Spleen (tissue), 11 donors: ENCODE results near the gene BCOR. TPM values are rescaled to one million over a fixed set of nuclear protein-coding genes. Genes with fewer than 3 reads are reported as not detected.
A peak's percentile ranks its signal among the peaks of the same experiment; 100 is the strongest.

Source experiments
- DNase-seq: peaks from one replicate; pipeline ENCODE4 v3.0.0-alpha.2; 2020
- H3K27ac ChIP-seq, 8 donors: fragments of 200-600 bp; sonication (generic) in 7 of 8; 1 replicate in 4 of 8; 2 replicates in 4 of 8; pipeline versions ENCODE4 v1.5.0 to v1.8.0; 2016 to 2021; ENCODE audit warnings: inconsistent platforms in 4 of 8, mild to moderate bottlenecking in 4 of 8, moderate library complexity in 1 of 8
- H3K27me3 ChIP-seq, 7 donors: fragments of 200-600 bp; sonication (generic) in 6 of 7; replicated peaks in 1 of 7; 1 replicate in 4 of 7; 2 replicates in 3 of 7; pipeline versions ENCODE4 v1.5.0 to v1.8.0; 2016 to 2021; ENCODE audit warnings: inconsistent platforms in 3 of 7, mild to moderate bottlenecking in 1 of 7
- H3K36me3 ChIP-seq, 6 donors: fragments of 200-600 bp; sonication (generic) in 5 of 6; 1 replicate in 4 of 6; 2 replicates in 2 of 6; pipeline versions ENCODE4 v1.5.0 to v1.8.0; 2016 to 2021; ENCODE audit warnings: inconsistent platforms in 2 of 6
- H3K4me1 ChIP-seq, 6 donors: fragments of 200-600 bp; sonication (generic) in 5 of 6; 1 replicate in 3 of 6; 2 replicates in 3 of 6; pipeline versions ENCODE4 v1.5.0 to v1.8.0; 2016 to 2021; ENCODE audit warnings: inconsistent platforms in 3 of 6
- H3K4me3 ChIP-seq, 8 donors: fragments of 200-600 bp; sonication (generic) in 7 of 8; 1 replicate in 4 of 8; 2 replicates in 4 of 8; pipeline versions ENCODE4 v1.5.0 to v1.8.0; 2016 to 2021; ENCODE audit warnings: inconsistent platforms in 4 of 8, mild to moderate bottlenecking in 4 of 8, moderate library complexity in 2 of 8
- H3K9me3 ChIP-seq, 8 donors: fragments of 200-600 bp; sonication (generic) in 7 of 8; 1 replicate in 4 of 8; 2 replicates in 4 of 8; pipeline versions ENCODE4 v1.5.0 to v1.8.0; 2016 to 2021; ENCODE audit warnings: inconsistent platforms in 4 of 8
- CTCF ChIP-seq, 11 experiments: fragments of 200-600 bp in 7 of 11; fragments of 450-650 bp in 4 of 11; sonication (generic) in 4 of 11; IDR thresholded peaks in 8 of 11; conservative IDR thresholded peaks in 3 of 11; 1 replicate in 7 of 11; 2 replicates in 4 of 11; pipeline versions ENCODE4 v1.4.0 to v1.8.0; 2016 to 2021; ENCODE audit warnings: antibody characterized with exemption in 11 of 11, inconsistent platforms in 4 of 11, mild to moderate bottlenecking in 1 of 11
- POLR2A ChIP-seq, 3 donors: fragments of 450-650 bp; IDR thresholded peaks; one replicate each; pipeline ENCODE4 v1.5.1; 2017; ENCODE audit warnings: antibody characterized with exemption in 3 of 3, mild to moderate bottlenecking in 1 of 3
- POLR2AphosphoS5 ChIP-seq, 3 donors: sonication (generic); formaldehyde crosslinking; IDR thresholded peaks; one replicate each; pipeline ENCODE4 v1.5.1; 2017; ENCODE audit warnings: antibody characterized with exemption in 3 of 3
- WGBS, 5 donors: extraction: QIAGEN DNeasy Blood & Tissue Kit in 3 of 5; methylation state at CpG; one replicate each; pipeline versions ENCODE4 v1.1.5 to v1.1.7; 2013 to 2018; 5-methylcytosine and 5-hydroxymethylcytosine counted together
- intact Hi-C: fragments of 100-400 bp; cut with DNase I; formaldehyde crosslinking; loops from one replicate; pipeline ENCODE4 v1.15.0; 2023; ENCODE audit warnings: low total_unique reads
- polyA plus RNA-seq, 3 donors: library from polyadenylated mRNA; stranded (reverse); fragments of 200-250 nt; gene quantifications; one replicate each; pipeline ENCODE4 v1.2.1, GENCODE V29; 2013
- total RNA-seq, 7 donors: library from RNA; depleted of rRNA in 3 of 7; stranded (reverse); fragments of >200 nt in 3 of 7; fragmentation: NEBNext Ultra II Directional in 4 of 7; extraction: Animal tissue kit (Norgen Biotek cat#: 25700) in 4 of 7; gene quantifications; one replicate each; pipeline versions ENCODE4 v1.1.0 to v1.2.1, GENCODE V29; 2016 to 2021
- donor health status: healthy with polysubstance abuse.
- donor health status: DM: no; HTN: no; CAD: no; lungs with moderate emphysema.
- donor health status: DM: no; HTN: no; CAD: no.
- donor health status: Bipolar disorder and iron deficiency.
- donor health status: healthy.
- donor health status: DM: no; HTN: no; CAD: no.
- donor health status: DM: yes; HTN: yes; CAD: no.

The BCOR gene
- total and polyA plus RNA-seq, 10 donors = 8.3 to 38.6 (median 29.0) TPM

- H3K4me1 ChIP-seq = peaks cover 0 to 38% (median 28%) of the 10 kb centered on the region in 6 donors
- H3K36me3 ChIP-seq = no peaks in the 10 kb centered on the region
- peaks cover 0 to 45% (median 22%) of the 10 kb centered on the region in 7 donors for H3K27me3 ChIP-seq
- no peak overlapping the region for H3K4me3 ChIP-seq
- TF ChIP-seq CTCF (IDR thresholded peaks at IDR 0.05 in 8 of 11, conservative IDR thresholded peaks at IDR 0.05 in 3 of 11) (no peak), POLR2A (IDR thresholded peaks at IDR 0.05) (no peak), POLR2AphosphoS5 (IDR thresholded peaks at IDR 0.05) (no peak)
- DNase-seq = no peak
- WGBS, 5 donors = 59 to 94% (median 80%) methylated on average over 2 to 4 of the region's 4 CpGs
- peaks cover 0 to 13% (median 7%) of the 10 kb centered on the region in 8 donors for H3K9me3 ChIP-seq
- intact Hi-C loops = loop anchor here (10.0 kb wide), 2 partner anchors 79 to 139 kb away; partner anchors contain the start of gene BCOR
- no peak overlapping the region for H3K27ac ChIP-seq
Observed at GRCh38 chrX:40015693-40016092, 82.1 kb downstream of the BCOR start.

GRCh38 chrX:40013266-40014195 lies 84.2 kb downstream of the BCOR start:
- peaks cover 0 to 59% (median 42%) of the 10 kb centered on the region in 6 donors for H3K4me1 ChIP-seq
- 0 to 16% (median 0%) methylated on average over 8 to 76 of the region's 76 CpGs for WGBS, 5 donors
- intact Hi-C loops = loop anchor here (10.0 kb wide), 2 partner anchors 81 to 141 kb away; partner anchors contain the start of gene BCOR
- TF ChIP-seq CTCF (IDR thresholded peaks at IDR 0.05 in 8 of 11, conservative IDR thresholded peaks at IDR 0.05 in 3 of 11) (no peak), POLR2AphosphoS5 (IDR thresholded peaks at IDR 0.05) (peak; percentile 59 to 77 (median 69))
- peak overlapping the region; percentile 14 to 89 (median 84) for H3K27ac ChIP-seq
- H3K36me3 ChIP-seq = no peaks in the 10 kb centered on the region
- DNase-seq = peak; percentile 90
- H3K27me3 ChIP-seq = peaks cover 0 to 66% (median 33%) of the 10 kb centered on the region in 7 donors
- peaks cover 0 to 13% (median 7%) of the 10 kb centered on the region in 8 donors for H3K9me3 ChIP-seq
- peak overlapping the region; percentile 20 to 79 (median 51) for H3K4me3 ChIP-seq

GRCh38 chrX:40012868-40013265 lies 84.9 kb downstream of the BCOR start:
- Histone ChIP-seq H3K4me1 (peaks cover 0 to 64% (median 47%) of the 10 kb centered on the region in 6 donors), H3K27me3 (peaks cover 0 to 73% (median 34%) of the 10 kb centered on the region in 7 donors), H3K36me3 (no peaks in the 10 kb centered on the region), H3K9me3 (peaks cover 0 to 13% (median 7%) of the 10 kb centered on the region in 8 donors), H3K27ac (peak overlapping the region; percentile 14 to 89 (median 84)), H3K4me3 (peak overlapping the region; percentile 20 to 79 (median 51))
- intact Hi-C loops = loop anchor here (10.0 kb wide), 2 partner anchors 82 to 142 kb away; partner anchors contain the start of gene BCOR
- WGBS, 5 donors = 1 to 19% (median 2%) methylated on average over 18 to 35 of the region's 35 CpGs
- peak in 2 of 3 donors; percentile 40 to 61 for TF ChIP-seq POLR2AphosphoS5 (IDR thresholded peaks at IDR 0.05)
- TF ChIP-seq CTCF (IDR thresholded peaks at IDR 0.05 in 8 of 11, conservative IDR thresholded peaks at IDR 0.05 in 3 of 11) = no peak
- peak; percentile 88 for DNase-seq
